Measurements from ENCODE around the gene CASK. TPM values are rescaled to one million over a fixed set of nuclear protein-coding genes. Genes with fewer than 3 reads are reported as not detected.

Gene CASK
- total RNA-seq, 4 donors from 2014 or later = 33.1 to 41.6 (median 36.4) TPM

- TF ChIP-seq CTCF (IDR thresholded peaks at IDR 0.05) (no peak), POLR2A (IDR thresholded peaks at IDR 0.05) (no peak)
- no peaks in the 10 kb centered on the region for H3K36me3 ChIP-seq
- H3K27me3 ChIP-seq = no peaks in the 10 kb centered on the region
- 56 to 64% methylated on average over 5 of the region's 5 CpGs for WGBS, 2 donors
- intact Hi-C loops (cut with DNase I) = no loop called here
- no peaks in the 10 kb centered on the region for H3K9me3 ChIP-seq
- no peak overlapping the region for H3K4me3 ChIP-seq (replicated peaks in 1 of 3)
- H3K4me1 ChIP-seq = peaks cover 0 to 4% of the 10 kb centered on the region in 2 donors
- DNase-seq = no peak
- H3K27ac ChIP-seq = no peak overlapping the region
Measured at GRCh38 chrX:41589634-41590270, 333.6 kb downstream of the CASK start.

GRCh38 chrX:41588271-41588670 is 335.1 kb downstream of the CASK start:
- no peaks in the 10 kb centered on the region for H3K9me3 ChIP-seq
- H3K36me3 ChIP-seq = no peaks in the 10 kb centered on the region
- intact Hi-C loops (cut with DNase I) = no loop called here
- peaks cover 0 to 4% of the 10 kb centered on the region in 2 donors for H3K4me1 ChIP-seq
- DNase-seq = no peak
- no peak overlapping the region for H3K27ac ChIP-seq
- WGBS, 2 donors = 96 to 97% methylated on average over 4 of the region's 4 CpGs
- no peak for TF ChIP-seq CTCF (IDR thresholded peaks at IDR 0.05)
- TF ChIP-seq POLR2A (IDR thresholded peaks at IDR 0.05) = no peak
- no peak overlapping the region for H3K4me3 ChIP-seq (replicated peaks in 1 of 3)
- no peaks in the 10 kb centered on the region for H3K27me3 ChIP-seq

GRCh38 chrX:41580423-41581064 is 342.8 kb downstream of the CASK start:
- WGBS, 2 donors = 84 to 92% methylated on average over 6 of the region's 6 CpGs
- no peaks in the 10 kb centered on the region for H3K9me3 ChIP-seq
- no peak overlapping the region for H3K4me3 ChIP-seq (replicated peaks in 1 of 3)
- intact Hi-C loops (cut with DNase I) = no loop called here
- no peak overlapping the region for H3K27ac ChIP-seq
- no peaks in the 10 kb centered on the region for H3K36me3 ChIP-seq
- H3K27me3 ChIP-seq = no peaks in the 10 kb centered on the region
- no peaks in the 10 kb centered on the region for H3K4me1 ChIP-seq
- TF ChIP-seq POLR2A (IDR thresholded peaks at IDR 0.05) (no peak), CTCF (IDR thresholded peaks at IDR 0.05) (no peak)
- no peak for DNase-seq

GRCh38 chrX:41563876-41564275 is 359.5 kb downstream of the CASK start:
- WGBS, 2 donors = 55 to 89% methylated on average over 3 of the region's 3 CpGs
- no peaks in the 10 kb centered on the region for H3K9me3 ChIP-seq

More at GRCh38 chrX:41563876-41564275, 359.5 kb downstream of the CASK start:
- Histone ChIP-seq H3K27me3 (no peaks in the 10 kb centered on the region), H3K4me1 (no peaks in the 10 kb centered on the region), H3K27ac (no peak overlapping the region), H3K4me3 (replicated peaks in 1 of 3) (no peak overlapping the region), H3K36me3 (no peaks in the 10 kb centered on the region)
- no peak for DNase-seq
- no peak for TF ChIP-seq POLR2A (IDR thresholded peaks at IDR 0.05)
- TF ChIP-seq CTCF (IDR thresholded peaks at IDR 0.05) = no peak
- intact Hi-C loops (cut with DNase I) = no loop called here

Data from thyroid gland (tissue), 4 donors.